Measurements from ENCODE around the gene IYD. TPM values are rescaled to one million over a fixed set of nuclear protein-coding genes. Genes with fewer than 3 reads are reported as not detected.

IYD gene
- polyA plus RNA-seq, 2 of the 4 experiments (the other 2 are of a cell fraction), result 0.08 TPM; not detected in 1

DNA sequence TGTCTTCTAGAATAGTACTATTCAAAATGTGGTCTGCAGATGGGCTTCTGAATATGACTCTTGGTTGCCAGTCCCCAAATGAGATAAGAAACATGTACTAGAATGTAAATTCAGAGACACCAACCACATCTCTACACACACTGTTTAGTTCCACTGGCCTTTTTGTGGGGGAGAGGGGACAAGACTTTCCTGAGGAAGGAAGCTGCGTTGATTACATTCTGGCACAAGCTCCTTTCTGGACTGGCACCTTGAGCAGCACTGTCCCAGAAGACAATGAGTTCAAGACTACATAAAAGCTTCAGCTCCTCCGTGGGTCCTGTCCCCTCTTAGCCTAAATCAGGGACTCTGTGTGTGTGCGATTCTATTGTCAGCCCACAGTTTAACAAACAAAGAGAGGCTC is 6.9 kb upstream of the IYD start:
- no peak overlapping the region for H3K4me3 ChIP-seq
- no peaks in the 10 kb centered on the region for H3K4me1 ChIP-seq
- no peak for ATAC-seq
- no peak for TF ChIP-seq ZC3H11A (IDR thresholded peaks at IDR 0.05)
- TF ChIP-seq HOXB13 (CRISPR knock-in tag; IDR thresholded peaks at IDR 0.05; ENCODE audit: low read depth), result no peak
- no peak for TF ChIP-seq HEYL (CRISPR knock-in tag; IDR thresholded peaks at IDR 0.05)
- TF ChIP-seq RFX5 (IDR thresholded peaks at IDR 0.05), result no peak
- TF ChIP-seq ATOH8 (CRISPR knock-in tag; IDR thresholded peaks at IDR 0.05; ENCODE audit: low read depth), result no peak
- no peak for TF ChIP-seq TFCP2L1 (CRISPR knock-in tag; IDR thresholded peaks at IDR 0.05)
- TF ChIP-seq HDAC2 (IDR thresholded peaks at IDR 0.05), result no peak
- no peak for TF ChIP-seq JUNB (IDR thresholded peaks at IDR 0.05)
- TF ChIP-seq ELK1 (IDR thresholded peaks at IDR 0.05; ENCODE audit: low read depth, low read length), result no peak
- TF ChIP-seq SREBF2 (IDR thresholded peaks at IDR 0.05), result no peak
- TF ChIP-seq PHF8 (IDR thresholded peaks at IDR 0.05; ENCODE audit: borderline replicate concordance, low read depth), result no peak
- no peak for TF ChIP-seq TP53 (CRISPR knock-in tag; IDR thresholded peaks at IDR 0.05)
- no peak for TF ChIP-seq GATA3 (IDR thresholded peaks at IDR 0.05; ENCODE audit: borderline replicate concordance)
- TF ChIP-seq CHD4 (IDR thresholded peaks at IDR 0.05; ENCODE audit: borderline replicate concordance), result no peak
- TF ChIP-seq POLR2AphosphoS2 (conservative IDR thresholded peaks at IDR 0.05; ENCODE audit: low read length), result no peak
- TF ChIP-seq NPAS2 (CRISPR knock-in tag; IDR thresholded peaks at IDR 0.05; ENCODE audit: borderline replicate concordance), result no peak
- TF ChIP-seq MYC (IDR thresholded peaks at IDR 0.05; ENCODE audit: borderline replicate concordance, low read length), result no peak
- TF ChIP-seq HOXB5 (CRISPR knock-in tag; IDR thresholded peaks at IDR 0.05), result no peak
- no peak for TF ChIP-seq BCL3 (IDR thresholded peaks at IDR 0.05)
- no peak for TF ChIP-seq RAD21 (conservative IDR thresholded peaks at IDR 0.05 in 1 of 2, IDR thresholded peaks at IDR 0.05 in 1 of 2)
- CTCF ChIA-PET, result interaction anchor here (1.0 to 1.1 kb wide), 2 partner anchors 18 to 33 kb away, joined by 3 to 6 read pairs; no protein-coding TSS in a partner anchor
- H3K9me3 ChIP-seq, result no peaks in the 10 kb centered on the region
- H3K4me2 ChIP-seq, result no peak overlapping the region
- H3K27ac ChIP-seq, result no peak overlapping the region
- POLR2A ChIA-PET, result no interaction called here
- FAIRE-seq, result no peak
- DNase-seq (ENCODE audit: low read depth in 1 of 2, low spot score in 1 of 2), result no peak
- WGBS (ENCODE audit: missing lambda C conversion rate), result 52% methylated on average over 3 of the region's 3 CpGs

GRCh38 chr6:150363733-150364132 is 5.1 kb upstream of the IYD start:
- Histone ChIP-seq H3K4me1 (no peaks in the 10 kb centered on the region), H3K27ac (no peak overlapping the region), H3K4me3 (no peak overlapping the region), H3K9me3 (no peaks in the 10 kb centered on the region), H3K4me2 (no peak overlapping the region)
- 18% methylated on average over 2 of the region's 2 CpGs for WGBS (ENCODE audit: missing lambda C conversion rate)
- TF ChIP-seq FOXS1 (CRISPR knock-in tag; IDR thresholded peaks at IDR 0.05) (no peak), TP53 (CRISPR knock-in tag; IDR thresholded peaks at IDR 0.05) (no peak), EHF (CRISPR knock-in tag; IDR thresholded peaks at IDR 0.05) (no peak)
- CTCF ChIA-PET, result interaction anchor here (0.9 to 1.2 kb wide), 2 partner anchors 29 to 32 kb away, joined by 3 read pairs; no protein-coding TSS in a partner anchor
- no peak for ATAC-seq
- no peak for FAIRE-seq
- POLR2A ChIA-PET, result no interaction called here
- no peak for DNase-seq (ENCODE audit: low read depth in 1 of 2, low spot score in 1 of 2)
